DND-41 (cell line): ENCODE measurements around the gene WAS.

Experiments
- ATAC-seq: fragments of 200-7000 bp; cut with Tn5 transposase; 3 replicates; pipeline ENCODE4 v1.9.1; 2021; ENCODE audit warnings: low read depth; ENCODE audit not compliant: insufficient read depth
- DNase-seq: peaks from one replicate; pipeline ENCODE4 v3.0.0-alpha.2; 2020
- H2AFZ ChIP-seq: 2 replicates; pipeline ENCODE4 v1.6.0; 2012; ENCODE audit warnings: low read depth, low read length
- H3K27ac ChIP-seq: 2 replicates; pipeline ENCODE4 v1.5.1; 2012; ENCODE audit warnings: low read length, inconsistent platforms
- H3K27me3 ChIP-seq: fragments of 200-600 bp; sonication (generic); 2 replicates; pipeline ENCODE4 v1.6.0; 2012; ENCODE audit warnings: low read length, mild to moderate bottlenecking, inconsistent platforms; ENCODE audit not compliant: insufficient read depth, poor library complexity
- H3K36me3 ChIP-seq: 2 replicates; pipeline ENCODE4 v1.5.1; 2012; ENCODE audit warnings: low read length, inconsistent platforms; ENCODE audit not compliant: insufficient read depth
- H3K4me1 ChIP-seq: 2 replicates; pipeline ENCODE4 v1.5.1; 2012; ENCODE audit warnings: mild to moderate bottlenecking, low read length; ENCODE audit not compliant: insufficient read depth
- H3K4me2 ChIP-seq: 2 replicates; pipeline ENCODE4 v1.6.0; 2012; ENCODE audit warnings: mild to moderate bottlenecking, moderate library complexity, low read length, inconsistent platforms; ENCODE audit not compliant: insufficient read depth
- H3K4me3 ChIP-seq, 2 experiments: fragments of 200-600 bp in 1 of 2; shearing (Covaris generic) in 1 of 2; 2 replicates each; pipeline ENCODE4 v1.5.1; 2012 to 2016; ENCODE audit warnings: inconsistent platforms in 2 of 2, low read length in 2 of 2, mild to moderate bottlenecking in 2 of 2, low read depth in 1 of 2, moderate library complexity in 1 of 2
- H3K79me2 ChIP-seq: 2 replicates; pipeline ENCODE4 v1.6.0; 2012; ENCODE audit warnings: low read length, inconsistent platforms; ENCODE audit not compliant: insufficient read depth
- H3K9ac ChIP-seq: 2 replicates; pipeline ENCODE4 v1.6.0; 2012; ENCODE audit warnings: low read depth, mild to moderate bottlenecking, inconsistent platforms, low read length, moderate library complexity
- H3K9me3 ChIP-seq: 2 replicates; pipeline ENCODE4 v1.5.1; 2012; ENCODE audit warnings: low read length, moderate library complexity, mild to moderate bottlenecking, inconsistent platforms; ENCODE audit not compliant: insufficient read depth, severe bottlenecking
- H4K20me1 ChIP-seq: 2 replicates; pipeline ENCODE4 v1.6.0; 2012; ENCODE audit warnings: low read length; ENCODE audit not compliant: insufficient read depth
- CTCF ChIP-seq: IDR thresholded peaks from 2 replicates; pipeline ENCODE4 v1.5.1; 2012; ENCODE audit warnings: borderline replicate concordance, low read length, moderate library complexity, mild to moderate bottlenecking; ENCODE audit not compliant: poor library complexity, severe bottlenecking; ENCODE audit errors: extremely low read depth
- EZH2 ChIP-seq: IDR thresholded peaks from 3 replicates; pipeline ENCODE4 v1.6.1; 2012; ENCODE audit warnings: borderline replicate concordance, low read depth, mild to moderate bottlenecking, moderate library complexity, low read length, inconsistent platforms; ENCODE audit not compliant: severe bottlenecking

Gene WAS

GRCh38 chrX:48703228-48703627 is 19.6 kb downstream of the WAS start:
- Histone ChIP-seq H2AFZ (no peak overlapping the region), H4K20me1 (peaks cover 55% of the 10 kb centered on the region), H3K79me2 (peaks cover 71% of the 10 kb centered on the region), H3K4me2 (no peak overlapping the region), H3K27ac (no peak overlapping the region), H3K4me1 (peaks cover 30% of the 10 kb centered on the region), H3K4me3 (no peak overlapping the region), H3K9ac (0 out of 2 replicates have a peak overlapping the region, but pooled peaks have one; percentile 18), H3K9me3 (no peaks in the 10 kb centered on the region), H3K36me3 (peaks cover 100% of the 10 kb centered on the region), H3K27me3 (no peaks in the 10 kb centered on the region)
- ATAC-seq (no peak), DNase-seq (no peak)
- TF ChIP-seq EZH2 (no peak), CTCF (no peak)

- no peak overlapping the region for H2AFZ ChIP-seq
- no peak for DNase-seq
- H3K9me3 ChIP-seq: no peaks in the 10 kb centered on the region
- H3K36me3 ChIP-seq: peaks cover 100% of the 10 kb centered on the region
- no peak for TF ChIP-seq EZH2
- no peak for TF ChIP-seq CTCF
- no peak overlapping the region for H3K4me2 ChIP-seq
- H3K79me2 ChIP-seq: peaks cover 64% of the 10 kb centered on the region
- peaks cover 59% of the 10 kb centered on the region for H4K20me1 ChIP-seq
- H3K9ac ChIP-seq: no peak overlapping the region
- no peaks in the 10 kb centered on the region for H3K27me3 ChIP-seq
- H3K4me1 ChIP-seq: peaks cover 24% of the 10 kb centered on the region; the same call in 1 of the 2 replicates
- no peak overlapping the region for H3K4me3 ChIP-seq
- no peak overlapping the region for H3K27ac ChIP-seq
- ATAC-seq: no peak
Observed at GRCh38 chrX:48703642-48704481, 20.3 kb downstream of the WAS start.

GRCh38 chrX:48705871-48706270 is 22.3 kb downstream of the WAS start:
- Histone ChIP-seq H3K4me3 (no peak overlapping the region), H4K20me1 (peaks cover 59% of the 10 kb centered on the region), H3K4me2 (no peak overlapping the region), H3K9ac (no peak overlapping the region), H3K27me3 (no peaks in the 10 kb centered on the region), H2AFZ (no peak overlapping the region), H3K27ac (no peak overlapping the region), H3K79me2 (peaks cover 45% of the 10 kb centered on the region), H3K9me3 (no peaks in the 10 kb centered on the region), H3K4me1 (peaks cover 10% of the 10 kb centered on the region; the same call in 1 of the 2 replicates), H3K36me3 (peaks cover 81% of the 10 kb centered on the region)
- ATAC-seq: no peak
- TF ChIP-seq EZH2: no peak
- no peak for TF ChIP-seq CTCF
- no peak for DNase-seq
